CD4-positive, alpha-beta T cell treated with Interleukin-2 at 100 ng/mL for 4 hours (primary cell): ENCODE results near the gene OSBPL2.

ENCODE experiments used
- DNase-seq: peaks from one replicate; pipeline ENCODE4 v3.0.0-alpha.2; 2020; ENCODE audit warnings: low spot score

OSBPL2 gene

DNA sequence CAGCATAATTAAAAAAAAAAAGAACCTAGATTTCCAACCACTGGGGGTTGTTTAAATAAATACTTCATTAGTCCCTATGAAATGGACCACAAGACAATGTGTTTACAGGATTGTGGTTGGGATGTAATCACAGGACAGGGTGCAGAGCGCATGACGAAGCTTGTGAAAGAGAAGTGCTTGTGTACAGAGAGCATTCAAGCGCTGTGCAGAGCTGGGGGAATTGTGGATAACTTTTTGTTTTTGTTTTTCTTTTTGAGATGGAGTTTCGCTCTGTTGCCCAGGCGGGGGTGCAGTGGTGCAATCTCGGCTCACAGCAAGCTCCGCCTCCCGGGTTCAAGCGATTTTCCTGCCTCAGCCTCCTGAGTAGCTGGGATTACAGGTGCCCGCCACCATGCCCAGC lies 106.5 kb downstream of the OSBPL2 start:
- DNase-seq = no peak
